Parathyroid adenoma (tissue), 2 donors: ENCODE results near the gene IRF3.

Experiments used
- H2AFZ ChIP-seq: fragments of 300-600 bp; sonication (generic); one replicate; pipeline ENCODE4 v1.7.0; 2017; ENCODE audit warnings: antibody characterized with exemption, mild to moderate bottlenecking
- H3K27ac ChIP-seq: fragments of 300-600 bp; sonication (generic); one replicate; pipeline ENCODE4 v1.7.0; 2017
- H3K27me3 ChIP-seq: fragments of 300-600 bp; sonication (generic); one replicate; pipeline ENCODE4 v1.7.0; 2017; ENCODE audit warnings: low read length; ENCODE audit not compliant: control insufficient read depth, insufficient read depth
- H3K36me3 ChIP-seq: fragments of 300-600 bp; sonication (generic); one replicate; pipeline ENCODE4 v1.7.0; 2017; ENCODE audit warnings: low read length; ENCODE audit not compliant: control insufficient read depth, insufficient read depth
- H3K4me1 ChIP-seq: fragments of 300-600 bp; sonication (generic); one replicate; pipeline ENCODE4 v1.7.0; 2017; ENCODE audit warnings: control low read depth
- H3K4me2 ChIP-seq: fragments of 300-600 bp; sonication (generic); one replicate; pipeline ENCODE4 v1.7.0; 2017; ENCODE audit warnings: low read length
- H3K4me3 ChIP-seq: fragments of 300-600 bp; sonication (generic); one replicate; pipeline ENCODE4 v1.7.0; 2017; ENCODE audit warnings: low read depth, low read length
- H3K79me2 ChIP-seq: fragments of 300-600 bp; sonication (generic); one replicate; pipeline ENCODE4 v1.7.0; 2017; ENCODE audit warnings: control low read depth
- H3K9ac ChIP-seq: fragments of 300-600 bp; sonication (generic); one replicate; pipeline ENCODE4 v1.7.0; 2017; ENCODE audit warnings: mild to moderate bottlenecking
- H3K9me3 ChIP-seq: fragments of 300-600 bp; sonication (generic); one replicate; pipeline ENCODE4 v1.7.0; 2017; ENCODE audit warnings: low read length; ENCODE audit not compliant: control insufficient read depth
- TF ChIP-seq, protein P1 (sequence below): fragments of 300-600 bp; sonication (generic); IDR thresholded peaks from one replicate; pipeline ENCODE4 v1.7.0; 2017; ENCODE audit warnings: antibody characterized with exemption, mild to moderate bottlenecking
- donor health status: primary hyperparathyroidism.

Gene IRF3

DNA sequence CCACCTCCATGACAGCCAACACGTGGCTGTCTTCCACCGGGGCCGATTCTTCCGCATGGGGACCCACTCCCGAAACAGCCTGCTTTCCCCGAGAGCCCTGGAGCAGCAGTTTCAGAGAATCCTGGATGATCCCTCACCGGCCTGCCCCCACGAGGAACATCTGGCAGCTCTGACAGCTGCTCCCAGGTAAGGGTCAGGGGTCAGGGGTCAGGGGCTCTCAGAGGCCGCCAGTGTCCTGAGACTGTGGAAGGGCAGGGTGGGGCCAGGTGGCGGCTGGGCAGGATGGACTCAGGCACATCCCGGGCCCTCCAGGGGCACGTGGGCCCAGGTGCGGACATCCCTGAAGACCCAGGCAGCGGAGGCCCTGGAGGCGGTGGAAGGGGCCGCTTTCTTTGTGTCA, 40.3 kb upstream of the IRF3 start:
- no peak overlapping the region for H3K9ac ChIP-seq
- no peaks in the 10 kb centered on the region for H3K27me3 ChIP-seq
- no peak overlapping the region for H3K4me2 ChIP-seq
- H3K79me2 ChIP-seq, result no peaks in the 10 kb centered on the region
- TF ChIP-seq, protein P1, sequence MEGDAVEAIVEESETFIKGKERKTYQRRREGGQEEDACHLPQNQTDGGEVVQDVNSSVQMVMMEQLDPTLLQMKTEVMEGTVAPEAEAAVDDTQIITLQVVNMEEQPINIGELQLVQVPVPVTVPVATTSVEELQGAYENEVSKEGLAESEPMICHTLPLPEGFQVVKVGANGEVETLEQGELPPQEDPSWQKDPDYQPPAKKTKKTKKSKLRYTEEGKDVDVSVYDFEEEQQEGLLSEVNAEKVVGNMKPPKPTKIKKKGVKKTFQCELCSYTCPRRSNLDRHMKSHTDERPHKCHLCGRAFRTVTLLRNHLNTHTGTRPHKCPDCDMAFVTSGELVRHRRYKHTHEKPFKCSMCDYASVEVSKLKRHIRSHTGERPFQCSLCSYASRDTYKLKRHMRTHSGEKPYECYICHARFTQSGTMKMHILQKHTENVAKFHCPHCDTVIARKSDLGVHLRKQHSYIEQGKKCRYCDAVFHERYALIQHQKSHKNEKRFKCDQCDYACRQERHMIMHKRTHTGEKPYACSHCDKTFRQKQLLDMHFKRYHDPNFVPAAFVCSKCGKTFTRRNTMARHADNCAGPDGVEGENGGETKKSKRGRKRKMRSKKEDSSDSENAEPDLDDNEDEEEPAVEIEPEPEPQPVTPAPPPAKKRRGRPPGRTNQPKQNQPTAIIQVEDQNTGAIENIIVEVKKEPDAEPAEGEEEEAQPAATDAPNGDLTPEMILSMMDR, result no peak
- no peak overlapping the region for H3K27ac ChIP-seq
- no peak overlapping the region for H3K4me3 ChIP-seq
- H2AFZ ChIP-seq, result no peak overlapping the region
- H3K4me1 ChIP-seq, result no peaks in the 10 kb centered on the region
- no peaks in the 10 kb centered on the region for H3K9me3 ChIP-seq
- H3K36me3 ChIP-seq, result no peaks in the 10 kb centered on the region

DNA sequence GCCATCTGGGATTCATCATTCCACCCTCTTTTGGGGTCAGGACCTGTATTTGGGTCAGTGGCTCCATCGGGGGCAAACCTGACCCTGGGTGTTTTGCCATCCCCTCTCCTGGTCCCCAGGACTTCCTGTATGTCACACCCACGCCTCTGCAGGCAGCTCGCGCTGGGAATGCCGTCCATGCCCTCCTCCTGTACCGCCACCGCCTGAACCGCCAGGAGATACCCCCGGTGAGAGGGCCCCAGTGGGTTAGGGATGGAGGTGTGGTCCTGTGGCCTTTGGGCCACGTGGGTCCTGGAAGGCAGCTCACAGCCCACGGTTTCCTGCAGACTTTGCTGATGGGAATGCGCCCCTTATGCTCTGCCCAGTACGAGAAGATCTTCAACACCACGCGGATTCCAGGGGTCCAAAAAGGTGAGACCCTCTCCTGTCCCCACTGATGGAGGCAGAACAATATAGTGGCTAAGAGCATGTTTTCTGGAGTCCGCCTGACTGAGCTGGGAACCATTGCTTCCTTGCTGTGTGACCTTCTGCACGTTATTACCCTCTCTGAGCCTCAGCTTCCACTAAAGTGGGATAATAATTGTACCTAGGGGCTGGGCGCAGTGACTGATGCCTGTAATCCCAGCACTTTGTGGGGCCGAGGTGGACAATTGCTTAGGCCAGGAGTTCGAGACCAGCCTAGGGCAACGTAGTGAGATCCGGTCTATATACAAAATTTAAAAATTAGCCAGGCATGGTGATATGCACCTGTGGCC, 39.4 kb upstream of the IRF3 start:
- no peak overlapping the region for H2AFZ ChIP-seq
- no peak overlapping the region for H3K27ac ChIP-seq
- no peaks in the 10 kb centered on the region for H3K79me2 ChIP-seq
- H3K9ac ChIP-seq, result no peak overlapping the region
- H3K36me3 ChIP-seq, result no peaks in the 10 kb centered on the region
- no peaks in the 10 kb centered on the region for H3K4me1 ChIP-seq
- TF ChIP-seq, protein P1, result no peak
- H3K9me3 ChIP-seq, result no peaks in the 10 kb centered on the region
- no peak overlapping the region for H3K4me3 ChIP-seq
- no peak overlapping the region for H3K4me2 ChIP-seq
- no peaks in the 10 kb centered on the region for H3K27me3 ChIP-seq

DNA sequence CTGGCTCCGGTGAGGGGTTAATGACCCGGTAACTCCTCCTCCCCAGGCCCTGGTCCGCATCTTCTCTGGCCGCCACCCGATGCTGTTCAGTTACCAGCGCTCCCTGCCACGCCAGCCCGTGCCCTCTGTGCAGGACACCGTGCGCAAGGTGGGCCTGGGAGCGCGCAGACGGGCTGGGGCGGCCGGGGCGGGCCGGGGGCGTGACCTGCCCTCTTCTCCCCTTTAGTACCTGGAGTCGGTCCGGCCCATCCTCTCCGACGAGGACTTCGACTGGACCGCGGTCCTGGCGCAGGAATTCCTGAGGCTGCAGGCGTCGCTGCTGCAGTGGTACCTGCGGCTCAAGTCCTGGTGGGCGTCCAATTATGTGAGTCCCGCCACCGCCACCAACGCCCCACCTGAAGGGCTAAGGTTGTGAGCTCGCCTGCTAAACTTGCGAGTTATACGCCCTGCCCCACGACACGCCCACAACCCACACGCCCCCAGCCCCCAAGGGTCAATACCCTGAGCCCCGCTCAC, 35.7 kb upstream of the IRF3 start:
- Histone ChIP-seq H3K4me3 (no peak overlapping the region), H3K4me1 (no peaks in the 10 kb centered on the region), H3K27me3 (no peaks in the 10 kb centered on the region), H3K9ac (no peak overlapping the region), H3K27ac (no peak overlapping the region), H3K36me3 (no peaks in the 10 kb centered on the region), H2AFZ (peak overlapping the region; percentile 69), H3K4me2 (no peak overlapping the region), H3K9me3 (no peaks in the 10 kb centered on the region), H3K79me2 (no peaks in the 10 kb centered on the region)
- TF ChIP-seq, protein P1, result no peak

DNA sequence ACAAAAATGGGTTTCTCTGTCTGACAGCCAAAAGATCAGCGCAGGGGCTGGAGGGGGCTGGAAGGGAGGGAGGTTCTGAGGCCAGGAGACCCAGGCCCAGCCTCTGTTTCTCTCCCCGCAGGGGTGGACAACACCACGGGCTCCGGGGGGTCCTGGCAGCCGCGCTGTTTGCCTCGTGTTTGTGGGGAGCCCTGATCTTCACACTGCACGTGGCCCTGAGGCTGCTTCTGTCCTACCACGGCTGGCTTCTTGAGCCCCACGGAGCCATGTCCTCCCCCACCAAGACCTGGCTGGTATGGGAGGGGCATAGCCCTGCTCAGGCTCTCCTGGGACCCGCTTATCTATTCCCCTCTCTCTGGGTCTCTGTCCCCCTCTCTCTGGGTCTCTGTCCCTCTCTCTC, 34.9 kb upstream of the IRF3 start:
- Histone ChIP-seq H3K9ac (no peak overlapping the region), H3K27me3 (no peaks in the 10 kb centered on the region), H3K36me3 (no peaks in the 10 kb centered on the region), H3K4me2 (no peak overlapping the region), H3K79me2 (no peaks in the 10 kb centered on the region), H3K4me1 (no peaks in the 10 kb centered on the region), H3K4me3 (no peak overlapping the region), H2AFZ (no peak overlapping the region), H3K9me3 (no peaks in the 10 kb centered on the region), H3K27ac (no peak overlapping the region)
- TF ChIP-seq, protein P1, result no peak

DNA sequence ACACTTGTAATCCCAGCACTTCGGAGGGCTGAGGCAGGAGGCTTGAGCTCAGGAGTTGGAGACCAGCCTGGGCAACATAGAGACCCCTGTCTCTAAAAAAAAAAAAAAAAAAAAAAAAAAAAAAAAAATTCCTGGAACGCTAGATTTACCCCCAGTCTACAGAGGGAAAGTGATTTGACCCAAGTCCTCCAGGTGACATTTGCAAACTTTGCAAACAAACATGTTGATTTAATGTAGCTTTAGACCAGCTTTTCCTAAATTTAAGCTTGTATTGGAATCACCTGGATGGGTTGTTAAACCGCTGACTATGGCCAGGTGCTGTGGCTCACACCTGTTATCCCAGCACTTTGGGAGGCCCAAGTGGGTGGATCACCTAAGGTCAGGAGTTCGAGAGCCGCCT, 33.7 kb upstream of the IRF3 start:
- Histone ChIP-seq H3K9me3 (no peaks in the 10 kb centered on the region), H3K4me2 (no peak overlapping the region), H3K9ac (no peak overlapping the region), H3K27me3 (no peaks in the 10 kb centered on the region), H2AFZ (no peak overlapping the region), H3K4me1 (no peaks in the 10 kb centered on the region), H3K4me3 (no peak overlapping the region), H3K36me3 (no peaks in the 10 kb centered on the region), H3K27ac (no peak overlapping the region), H3K79me2 (no peaks in the 10 kb centered on the region)
- TF ChIP-seq, protein P1, result no peak
